Lung (tissue), 12 donors: ENCODE data around the gene MIP. TPM values are rescaled to one million over a fixed set of nuclear protein-coding genes. Genes with fewer than 3 reads are reported as not detected.

Source experiments
- ATAC-seq: fragments of 200-7000 bp; cut with Tn5 transposase; one replicate; pipeline ENCODE4 v1.9.1; 2020; ENCODE audit warnings: moderate number of reproducible peaks; ENCODE audit not compliant: insufficient read depth, low FRiP score
- DNase-seq, 3 donors: peaks; one replicate each; pipeline ENCODE4 v3.0.0-alpha.2; 2013 to 2017
- H3K27ac ChIP-seq, 2 donors: one replicate each; pipeline ENCODE4 v1.5.1; 2013; ENCODE audit warnings: mild to moderate bottlenecking in 2 of 2, moderate library complexity in 2 of 2, control low read depth in 1 of 2, inconsistent platforms in 1 of 2, low read depth in 1 of 2, low read length in 1 of 2
- H3K27me3 ChIP-seq, 3 donors: one replicate each; pipeline ENCODE4 v1.5.1; 2013; ENCODE audit warnings: low read length in 2 of 3; ENCODE audit not compliant: control insufficient read depth in 3 of 3, insufficient read depth in 3 of 3
- H3K36me3 ChIP-seq, 4 donors: one replicate each; pipeline ENCODE4 v1.5.1; 2013; ENCODE audit warnings: low read length in 4 of 4, mild to moderate bottlenecking in 1 of 4, moderate library complexity in 1 of 4; ENCODE audit not compliant: control insufficient read depth in 4 of 4, insufficient read depth in 4 of 4
- H3K4me1 ChIP-seq, 5 donors: one replicate each; pipeline ENCODE4 v1.5.1; 2013; ENCODE audit warnings: low read length in 5 of 5, mild to moderate bottlenecking in 2 of 5, moderate library complexity in 1 of 5; ENCODE audit not compliant: control insufficient read depth in 5 of 5, insufficient read depth in 5 of 5
- H3K4me3 ChIP-seq: one replicate; pipeline ENCODE4 v1.5.1; 2013; ENCODE audit warnings: mild to moderate bottlenecking, control low read depth, moderate library complexity
- H3K9ac ChIP-seq, 2 donors: one replicate each; pipeline ENCODE4 v1.5.1; 2013; ENCODE audit warnings: low read length in 2 of 2, control low read depth in 1 of 2; ENCODE audit not compliant: insufficient read depth in 1 of 2
- H3K9me3 ChIP-seq, 4 donors: one replicate each; pipeline ENCODE4 v1.5.1; 2013; ENCODE audit warnings: low read length in 3 of 4, mild to moderate bottlenecking in 1 of 4, moderate library complexity in 1 of 4; ENCODE audit not compliant: control insufficient read depth in 4 of 4, insufficient read depth in 3 of 4
- CTCF ChIP-seq: IDR thresholded peaks from 2 replicates; pipeline ENCODE4 v1.5.1; 2012; ENCODE audit warnings: mild to moderate bottlenecking; ENCODE audit errors: control extremely low read depth, extremely low read depth
- WGBS, 2 donors: extraction: QIAGEN DNeasy Blood & Tissue Kit; methylation state at CpG; one replicate each; pipeline ENCODE4 v1.1.7; 2013; 5-methylcytosine and 5-hydroxymethylcytosine counted together
- polyA plus RNA-seq, 2 donors: library from polyadenylated mRNA; stranded (reverse); fragments of 200-250 nt; gene quantifications; one replicate each; pipeline ENCODE4 v1.2.1, GENCODE V29; 2013
- total RNA-seq, 2 donors: library from RNA; depleted of rRNA in 1 of 2; stranded (reverse); fragments of >200 nt in 1 of 2; gene quantifications; one replicate each; pipeline ENCODE4 v1.2.1, GENCODE V29; 2014 to 2021
- donor health status: control.
- donor health status: control.
- donor health status: Bipolar disorder and iron deficiency.
- donor health status: healthy.
- donor health status: DM: yes; HTN: yes; CAD: no.

The MIP gene
- total and polyA plus RNA-seq, 4 donors = 0.06 to 0.08 TPM; not detected in 2

DNA sequence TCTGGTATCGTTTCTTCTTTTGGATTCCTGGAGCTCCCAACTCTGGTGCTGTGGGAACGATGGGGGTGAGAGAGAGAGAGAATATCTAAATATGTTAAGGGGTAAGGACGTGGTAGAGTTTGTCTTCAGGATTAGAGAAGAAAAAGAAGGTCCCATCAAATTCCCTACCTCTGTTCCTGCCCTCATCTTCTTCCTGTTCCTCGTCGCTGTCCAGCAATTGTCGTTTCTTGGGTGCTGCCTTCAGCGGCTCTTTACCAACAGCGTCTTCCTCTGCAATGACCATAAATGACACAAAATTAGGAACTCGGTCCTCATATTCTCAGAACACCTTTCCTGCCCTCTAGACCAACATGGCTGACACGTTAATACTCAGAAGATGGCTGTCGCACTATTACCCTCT, 36.7 kb downstream of the MIP start:
- no peak overlapping the region for H3K9ac ChIP-seq
- no peak for TF ChIP-seq CTCF
- H3K27me3 ChIP-seq = no peaks in the 10 kb centered on the region
- ATAC-seq = no peak
- H3K27ac ChIP-seq = no peak overlapping the region
- H3K9me3 ChIP-seq = no peaks in the 10 kb centered on the region
- 95 to 96% methylated on average over 11 of the region's 11 CpGs for WGBS, 2 donors
- DNase-seq = no peak
- H3K4me3 ChIP-seq = no peak overlapping the region
- H3K36me3 ChIP-seq = peaks cover 3 to 25% (median 16%) of the 10 kb centered on the region in 4 donors
- no peaks in the 10 kb centered on the region for H3K4me1 ChIP-seq

DNA sequence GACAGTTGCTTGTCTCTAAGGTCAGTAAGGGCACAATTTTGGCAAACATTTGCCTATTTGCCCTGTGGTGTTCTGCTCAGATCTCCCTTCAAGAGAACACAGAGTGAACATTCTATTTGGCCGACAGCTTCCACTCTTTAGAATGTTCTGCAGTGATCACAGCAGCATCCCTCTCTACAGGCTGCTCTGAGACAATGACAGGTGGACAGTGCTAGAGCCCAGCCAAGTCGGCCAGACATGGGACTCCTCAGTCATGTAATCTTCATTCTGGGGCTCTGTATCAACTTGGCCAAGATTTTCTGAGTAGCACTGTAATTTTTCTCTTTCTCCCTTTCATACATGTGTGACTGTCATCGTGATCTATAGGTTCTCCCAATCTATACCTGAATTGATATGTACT, 40.1 kb downstream of the MIP start:
- no peak overlapping the region for H3K9ac ChIP-seq
- H3K27me3 ChIP-seq = no peaks in the 10 kb centered on the region
- no peaks in the 10 kb centered on the region for H3K4me1 ChIP-seq
- WGBS, 2 donors = 92 to 94% methylated on average over 3 of the region's 3 CpGs
- H3K9me3 ChIP-seq = no peaks in the 10 kb centered on the region
- DNase-seq = no peak
- ATAC-seq = no peak
- H3K4me3 ChIP-seq = no peak overlapping the region
- peaks cover 0 to 10% (median 6%) of the 10 kb centered on the region in 4 donors for H3K36me3 ChIP-seq
- no peak overlapping the region for H3K27ac ChIP-seq
- TF ChIP-seq CTCF = no peak

DNA sequence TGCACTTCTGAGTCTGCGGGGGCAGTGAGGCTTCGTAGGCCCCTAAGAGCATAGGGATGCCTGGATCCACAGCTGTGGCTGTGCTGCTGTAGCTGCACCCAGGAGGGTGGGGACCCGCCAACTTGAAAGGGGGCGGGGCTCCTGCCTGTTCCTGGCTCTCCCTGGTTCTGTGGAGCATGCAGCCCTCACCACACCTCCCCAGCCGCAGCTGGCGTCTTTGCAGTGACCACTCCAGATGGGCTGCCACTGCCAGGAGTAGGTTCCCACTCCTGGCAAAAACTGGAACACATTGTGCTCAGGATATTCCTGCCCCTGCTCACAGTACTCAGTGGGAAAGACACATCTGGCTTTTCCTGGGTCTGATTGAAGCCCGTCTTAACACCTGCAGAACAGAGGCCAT, 41.1 kb downstream of the MIP start:
- ATAC-seq (no peak), DNase-seq (no peak)
- no peak overlapping the region for H3K27ac ChIP-seq
- H3K27me3 ChIP-seq = no peaks in the 10 kb centered on the region
- H3K4me3 ChIP-seq = no peak overlapping the region
- no peaks in the 10 kb centered on the region for H3K9me3 ChIP-seq
- H3K36me3 ChIP-seq = peaks cover 0 to 10% (median 3%) of the 10 kb centered on the region in 4 donors
- H3K9ac ChIP-seq = no peak overlapping the region
- TF ChIP-seq CTCF = no peak
- H3K4me1 ChIP-seq = no peaks in the 10 kb centered on the region
- WGBS, 2 donors = 84 to 91% methylated on average over 7 of the region's 7 CpGs
